C4-2B (cell line): ENCODE results near the gene RBBP8NL.

Experiments
- H3K27ac ChIP-seq: fragments of 450-650 bp; 2 replicates; pipeline ENCODE4 v1.5.1; 2017
- ZFX ChIP-seq: fragments of 450-650 bp; IDR thresholded peaks from 2 replicates; pipeline ENCODE4 v1.6.1; 2017
- TF ChIP-seq, protein P1 (sequence below): fragments of 450-650 bp; conservative IDR thresholded peaks from 2 replicates; pipeline ENCODE4 v1.5.1; 2017; ENCODE audit warnings: mild to moderate bottlenecking

Gene RBBP8NL, protein sequence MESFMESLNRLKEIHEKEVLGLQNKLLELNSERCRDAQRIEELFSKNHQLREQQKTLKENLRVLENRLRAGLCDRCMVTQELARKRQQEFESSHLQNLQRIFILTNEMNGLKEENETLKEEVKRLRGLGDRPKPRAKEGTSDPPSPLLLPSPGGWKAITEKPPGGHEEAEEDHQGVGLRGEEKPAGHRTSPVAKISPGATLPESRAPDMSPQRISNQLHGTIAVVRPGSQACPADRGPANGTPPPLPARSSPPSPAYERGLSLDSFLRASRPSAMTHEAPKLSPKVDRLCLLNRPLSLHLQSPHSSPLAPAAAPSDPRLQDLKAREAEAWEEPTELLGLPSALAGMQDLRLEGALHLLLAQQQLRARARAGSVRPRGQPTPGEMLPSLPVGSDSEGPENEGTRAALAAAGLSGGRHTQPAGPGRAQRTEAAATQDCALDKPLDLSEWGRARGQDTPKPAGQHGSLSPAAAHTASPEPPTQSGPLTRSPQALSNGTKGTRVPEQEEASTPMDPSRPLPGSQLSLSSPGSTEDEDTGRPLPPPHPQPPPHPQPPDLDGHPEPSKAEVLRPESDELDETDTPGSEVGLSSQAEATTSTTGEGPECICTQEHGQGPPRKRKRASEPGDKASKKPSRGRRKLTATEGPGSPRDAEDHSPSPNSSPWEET

DNA sequence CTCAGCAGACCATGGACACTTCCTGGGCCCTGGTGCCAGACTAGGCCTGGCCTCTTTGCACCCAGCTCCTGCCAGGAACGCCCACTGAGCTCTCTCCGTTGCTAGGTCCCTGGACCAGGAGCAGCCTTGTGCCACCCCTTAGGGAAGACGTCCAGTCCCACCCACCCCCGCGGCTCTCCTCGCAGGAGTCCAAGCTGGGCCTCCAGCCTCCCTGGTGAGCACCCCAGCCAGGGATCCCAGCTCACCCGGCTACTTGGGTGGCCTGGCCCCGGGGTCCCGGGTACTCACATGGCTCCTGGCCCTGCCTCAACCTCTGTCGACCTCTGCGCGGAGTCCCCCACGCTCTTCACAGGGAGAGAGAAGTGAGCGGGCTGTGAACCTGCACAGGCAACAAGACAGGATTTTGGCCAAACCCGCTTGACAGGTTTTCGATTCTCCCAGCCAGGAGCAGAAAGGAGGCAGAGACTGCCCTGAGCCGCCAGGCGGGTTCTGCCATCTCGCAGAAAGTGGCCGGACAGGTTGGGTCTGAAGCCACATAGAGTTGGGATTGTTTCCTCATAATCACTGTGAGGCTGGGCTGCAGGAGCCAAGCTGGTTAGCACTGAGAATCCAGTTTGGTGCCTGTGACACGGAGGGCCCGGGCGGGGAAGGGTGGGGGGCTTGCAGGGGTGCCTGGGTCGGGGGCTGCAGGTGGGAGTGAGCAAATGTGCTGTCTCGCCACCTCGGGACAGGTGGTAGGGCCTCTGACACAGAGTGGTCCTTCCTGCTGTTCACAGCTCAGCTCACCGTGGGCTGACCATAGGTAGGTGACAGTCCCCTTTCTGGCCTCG is at the start of gene RBBP8NL:
Gene RBBP8NL (minus strand): TSS at position 368 of the 830 bp plus-strand sequence. CDS start 7,892 bp downstream, outside the sequence.
- no peak for TF ChIP-seq ZFX
- TF ChIP-seq, protein P1, sequence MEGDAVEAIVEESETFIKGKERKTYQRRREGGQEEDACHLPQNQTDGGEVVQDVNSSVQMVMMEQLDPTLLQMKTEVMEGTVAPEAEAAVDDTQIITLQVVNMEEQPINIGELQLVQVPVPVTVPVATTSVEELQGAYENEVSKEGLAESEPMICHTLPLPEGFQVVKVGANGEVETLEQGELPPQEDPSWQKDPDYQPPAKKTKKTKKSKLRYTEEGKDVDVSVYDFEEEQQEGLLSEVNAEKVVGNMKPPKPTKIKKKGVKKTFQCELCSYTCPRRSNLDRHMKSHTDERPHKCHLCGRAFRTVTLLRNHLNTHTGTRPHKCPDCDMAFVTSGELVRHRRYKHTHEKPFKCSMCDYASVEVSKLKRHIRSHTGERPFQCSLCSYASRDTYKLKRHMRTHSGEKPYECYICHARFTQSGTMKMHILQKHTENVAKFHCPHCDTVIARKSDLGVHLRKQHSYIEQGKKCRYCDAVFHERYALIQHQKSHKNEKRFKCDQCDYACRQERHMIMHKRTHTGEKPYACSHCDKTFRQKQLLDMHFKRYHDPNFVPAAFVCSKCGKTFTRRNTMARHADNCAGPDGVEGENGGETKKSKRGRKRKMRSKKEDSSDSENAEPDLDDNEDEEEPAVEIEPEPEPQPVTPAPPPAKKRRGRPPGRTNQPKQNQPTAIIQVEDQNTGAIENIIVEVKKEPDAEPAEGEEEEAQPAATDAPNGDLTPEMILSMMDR = no peak
- peak within 1 kb of the TSS; percentile 80 for H3K27ac ChIP-seq

DNA sequence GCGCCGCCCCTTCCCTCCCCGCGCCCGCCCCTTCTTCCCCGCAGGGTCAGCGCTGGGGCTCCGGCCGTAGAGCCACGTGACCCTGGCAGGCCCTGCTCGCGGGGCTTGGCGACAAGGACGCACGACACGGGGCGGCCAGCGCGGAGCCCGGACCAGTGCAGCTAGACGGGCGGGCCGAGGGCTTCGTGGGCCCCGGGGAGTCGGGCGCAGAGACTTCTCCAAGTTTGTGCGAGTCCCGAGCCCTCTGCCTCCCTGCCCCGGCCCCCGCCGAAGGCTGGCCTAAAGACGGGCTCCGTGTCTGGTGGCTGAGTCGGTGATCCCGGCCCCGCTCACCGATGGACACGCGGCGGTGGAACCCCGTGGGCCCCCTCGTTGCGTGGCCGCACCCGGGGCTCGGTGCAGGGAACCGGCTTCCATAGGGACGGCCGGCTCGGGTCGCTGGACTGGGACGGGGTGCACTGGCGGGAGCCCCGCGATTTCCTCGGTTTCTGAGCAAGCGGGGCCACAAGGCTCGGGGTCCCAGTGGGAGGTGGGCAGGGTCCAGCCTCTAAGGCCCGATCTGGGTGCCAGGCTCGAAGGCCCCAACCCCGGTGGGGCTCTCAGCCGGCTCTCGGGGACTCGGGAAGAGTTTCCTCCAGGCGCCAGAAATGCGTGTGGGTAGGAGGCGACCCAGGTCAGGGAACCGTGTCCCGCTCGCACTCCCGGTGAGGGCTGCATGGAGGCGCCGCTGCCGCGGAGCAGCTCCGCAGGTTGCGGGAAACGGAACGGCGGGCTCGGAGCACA is 48.9 kb upstream of the RBBP8NL start:
- TF ChIP-seq, protein P1 = no peak
- TF ChIP-seq ZFX = 0 out of 2 replicates have a peak, but pooled peaks have one; percentile 11
- H3K27ac ChIP-seq = no peak overlapping the region

DNA sequence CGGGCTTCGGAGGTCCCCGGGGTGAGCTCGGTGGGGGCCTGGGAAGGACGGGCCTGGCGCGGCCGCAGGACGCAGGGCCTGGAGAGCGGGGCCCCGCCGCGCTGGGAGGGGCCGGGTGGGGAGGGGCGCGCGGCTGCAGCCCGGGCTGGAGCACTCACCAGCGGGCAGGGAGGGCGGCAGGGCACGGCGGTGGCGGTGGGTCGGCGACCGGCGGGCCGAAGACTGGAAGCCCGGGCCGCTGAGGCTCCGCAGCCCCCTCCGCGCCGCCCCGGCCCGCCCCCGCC is 48.4 kb upstream of the RBBP8NL start, which contains the start of gene GATA5:
Gene GATA5 (minus strand): TSS at position 224 of the 284 bp plus-strand sequence. CDS start 474 bp downstream, outside the sequence.
- H3K27ac ChIP-seq = no peak within 1 kb of the TSS
- no peak for TF ChIP-seq ZFX
- TF ChIP-seq, protein P1 = no peak

DNA sequence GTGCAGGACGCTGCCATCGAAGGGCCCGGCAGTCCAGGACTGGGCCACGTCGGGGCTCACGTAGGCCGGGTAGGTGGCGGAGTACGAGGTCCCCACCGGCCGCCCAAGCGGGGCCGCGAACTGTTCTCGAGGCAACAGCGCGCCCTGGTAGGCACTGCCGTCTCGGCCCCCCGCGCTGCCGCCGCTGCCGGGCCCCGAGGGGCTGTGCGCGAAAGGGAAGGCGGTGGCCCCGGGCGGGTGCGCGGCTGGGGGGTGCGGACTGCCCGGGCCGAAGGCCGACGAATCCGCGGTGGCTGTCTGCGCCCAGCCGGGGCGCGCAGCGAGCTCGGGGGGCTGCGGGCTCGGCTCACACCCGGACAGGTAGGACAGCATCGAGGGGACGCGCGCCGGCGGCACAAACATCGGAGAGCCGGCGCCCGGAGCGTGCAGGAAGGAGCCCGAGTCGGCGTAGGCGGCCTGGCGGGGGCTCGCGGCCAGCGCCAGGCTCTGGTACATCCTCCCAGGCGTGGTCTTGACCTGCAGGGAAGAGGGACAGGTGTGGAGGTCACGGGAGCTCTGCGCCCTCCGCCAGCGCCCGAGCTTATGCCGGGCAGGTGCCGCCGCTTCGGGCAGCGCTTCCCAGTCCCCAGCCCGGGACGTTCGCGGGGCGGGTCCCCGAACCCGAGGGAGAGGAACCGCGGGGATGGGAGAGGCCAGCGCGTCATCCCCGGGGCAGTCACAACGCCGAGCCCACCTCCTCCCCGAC is 47.9 kb upstream of the RBBP8NL start:
- TF ChIP-seq, protein P1 = no peak
- no peak for TF ChIP-seq ZFX
- no peak overlapping the region for H3K27ac ChIP-seq

DNA sequence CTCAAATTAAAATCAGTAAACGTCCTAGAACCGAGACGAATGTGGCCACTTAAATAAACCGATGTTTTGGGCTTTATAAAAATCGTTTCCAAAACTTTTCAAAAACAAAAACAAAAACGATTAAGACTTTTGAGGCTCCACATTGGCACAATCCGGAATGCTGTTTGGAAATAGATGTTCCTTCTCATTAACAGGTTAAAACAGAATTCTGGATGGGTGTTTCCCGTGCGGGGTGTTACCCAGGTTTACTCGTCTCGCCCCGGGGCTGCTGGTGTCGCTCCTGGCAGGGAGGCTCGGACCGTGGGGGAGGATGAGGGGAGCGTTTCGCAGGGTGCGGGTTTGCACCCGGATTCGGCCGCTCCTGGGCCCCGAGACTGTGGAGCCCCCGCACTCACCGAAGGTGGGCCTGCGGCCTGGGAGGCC is 47.3 kb upstream of the RBBP8NL start:
- TF ChIP-seq, protein P1 = no peak
- no peak for TF ChIP-seq ZFX

DNA sequence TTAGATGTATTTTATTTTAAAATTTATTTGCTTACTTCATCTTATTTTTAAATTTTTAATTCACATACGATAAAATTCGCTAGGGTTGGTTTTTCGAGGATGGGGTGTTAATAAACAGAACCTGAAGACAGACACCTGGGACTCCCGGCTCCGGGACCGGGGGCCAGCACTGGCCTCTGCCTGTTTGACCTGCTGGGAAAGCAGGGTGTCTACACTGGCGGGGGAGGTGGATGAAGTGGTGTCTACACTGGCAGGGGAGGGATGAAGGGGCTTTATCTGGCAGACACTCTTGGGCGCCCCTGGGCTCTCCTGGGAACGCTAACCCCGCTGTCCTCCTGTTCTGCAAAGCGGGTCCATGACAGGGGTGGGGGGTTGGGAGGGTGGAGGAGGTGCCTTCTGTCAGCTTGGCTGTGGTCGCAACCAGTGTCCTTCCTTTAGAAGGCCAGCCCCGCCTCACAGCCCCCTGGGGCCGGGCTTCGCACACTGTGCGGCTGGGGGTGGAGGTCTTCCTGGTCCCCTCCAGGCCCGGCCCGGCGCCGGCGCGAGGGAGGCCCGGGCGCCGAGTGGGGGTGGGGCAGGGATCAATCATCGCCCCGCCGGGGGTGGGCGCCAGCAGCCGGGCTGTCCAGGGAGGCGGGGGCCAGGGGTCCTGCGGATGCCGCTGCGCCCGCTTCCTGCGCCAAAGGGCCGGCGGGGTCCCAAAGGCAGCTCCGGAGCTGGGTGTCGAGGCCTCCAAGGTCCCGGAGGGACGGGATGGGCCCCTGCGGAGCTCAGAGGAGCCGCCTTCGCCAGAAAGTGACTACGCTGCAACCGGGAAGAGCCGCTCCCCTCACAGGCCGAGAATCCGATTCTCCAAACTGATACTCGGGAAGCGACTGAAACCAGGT is 46.6 kb upstream of the RBBP8NL start:
- no peak overlapping the region for H3K27ac ChIP-seq
- TF ChIP-seq ZFX = no peak
- TF ChIP-seq, protein P1 = no peak

More for the DNA sequence above, 47.3 kb upstream of the RBBP8NL start:
- no peak overlapping the region for H3K27ac ChIP-seq
